Stimulated activated CD4-positive, alpha-beta T cell treated with anti-CD3 and anti-CD28 coated beads, TNF-alpha, amount 100 ng/mL, for 24 hours (primary cell): ENCODE data around the gene SMPX.
"Not testable (repeated sequence)": the region's sequence is repeated elsewhere in the genome, so short reads cannot be mapped to it uniquely, and the experiment has no call there.

ENCODE experiments used
- DNase-seq, 3 experiments: peaks; one replicate each; pipeline ENCODE4 v3.0.0-alpha.2; 2020; ENCODE audit warnings: low read depth in 3 of 3

SMPX gene

GRCh38 chrX:21757960-21758359 lies at the start of gene SMPX:
SMPX (minus strand) TSS chrX:21758116; CDS start chrX:21754290, 3,826 bp downstream.
- no peak for DNase-seq

- no peak for DNase-seq
These were observed 48.8 kb upstream of the SMPX start for GRCh38 chrX:21806691-21807090.

DNA sequence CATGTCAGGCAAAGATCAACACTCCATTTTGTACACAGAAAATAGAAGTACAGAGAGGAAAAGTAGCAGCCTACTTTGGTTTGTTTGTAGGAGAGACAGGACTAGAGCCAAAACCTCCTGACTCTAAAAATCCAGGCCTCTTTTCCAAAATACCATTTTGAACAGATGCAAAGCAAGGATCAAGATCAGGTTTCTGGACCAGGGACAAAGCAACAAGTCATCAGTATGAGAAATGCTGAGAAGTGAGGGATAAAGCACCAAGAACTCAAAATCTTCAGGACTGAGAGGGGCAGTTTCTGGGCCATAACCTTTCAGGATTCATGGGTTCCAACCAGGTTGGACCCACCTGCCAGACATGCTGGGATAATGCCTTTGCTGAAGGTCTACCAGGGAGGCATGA lies 44.9 kb upstream of the SMPX start:
- DNase-seq, result no peak

DNA sequence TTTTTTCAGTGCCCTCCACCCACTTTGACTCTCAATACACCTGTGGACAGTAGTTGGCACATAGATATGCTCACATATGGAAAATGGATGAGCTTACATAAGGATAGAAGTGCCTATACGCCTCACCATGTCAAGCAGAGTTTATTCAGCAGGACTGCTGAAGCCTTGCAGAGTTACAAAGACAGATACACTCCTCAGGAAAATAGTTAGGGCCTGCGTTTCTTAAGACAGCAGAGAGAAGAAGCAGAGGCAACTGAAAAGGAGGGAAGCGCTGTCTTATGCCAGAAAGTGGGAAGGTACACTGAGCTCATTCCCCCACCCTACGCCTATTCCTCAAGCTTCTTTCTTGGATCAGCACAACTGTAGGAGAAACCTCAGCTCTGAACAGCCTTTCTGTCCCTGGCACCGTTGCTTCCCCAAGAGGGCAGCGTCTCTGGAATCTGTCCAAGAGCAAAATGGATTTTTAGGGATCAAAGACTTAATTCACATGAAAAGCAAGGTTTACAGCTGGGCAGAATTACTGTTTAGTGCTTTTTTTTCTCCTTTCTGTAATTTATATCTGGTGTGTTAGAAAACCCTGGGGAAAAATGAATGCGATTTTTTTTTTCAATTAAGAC lies 44.2 kb upstream of the SMPX start:
- no peak for DNase-seq

- DNase-seq, result no peak
These were observed 42.4 kb upstream of the SMPX start for GRCh38 chrX:21800344-21800770.

GRCh38 chrX:21799767-21800166 lies 41.9 kb upstream of the SMPX start:
- no peak for DNase-seq

DNA sequence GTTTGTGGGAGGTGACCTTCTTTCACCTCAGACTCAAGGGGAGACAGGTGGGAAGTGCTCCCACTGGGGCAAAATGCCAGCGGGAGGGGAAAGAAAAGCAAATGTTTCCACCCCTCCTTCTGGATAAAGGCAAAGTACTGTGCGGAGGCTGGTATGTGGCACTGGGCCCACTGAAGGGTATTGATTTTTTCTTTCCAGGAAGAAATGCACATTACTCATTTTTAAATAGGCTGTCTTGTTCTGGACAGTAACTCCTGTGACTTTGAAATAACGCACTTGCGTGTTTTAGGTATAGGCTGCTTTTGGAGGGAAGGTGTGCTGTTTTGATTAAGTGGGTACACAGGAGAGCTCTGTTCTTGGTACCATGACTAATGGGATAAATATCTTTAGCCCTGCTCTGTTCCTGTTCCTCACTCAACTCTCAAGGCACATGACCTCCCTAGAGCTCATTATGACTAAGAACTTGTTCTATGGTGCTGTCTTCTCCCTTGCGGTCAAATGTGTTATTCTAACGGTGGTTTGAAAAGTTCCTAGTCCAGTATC lies 40.8 kb upstream of the SMPX start:
- no peak for DNase-seq

DNA sequence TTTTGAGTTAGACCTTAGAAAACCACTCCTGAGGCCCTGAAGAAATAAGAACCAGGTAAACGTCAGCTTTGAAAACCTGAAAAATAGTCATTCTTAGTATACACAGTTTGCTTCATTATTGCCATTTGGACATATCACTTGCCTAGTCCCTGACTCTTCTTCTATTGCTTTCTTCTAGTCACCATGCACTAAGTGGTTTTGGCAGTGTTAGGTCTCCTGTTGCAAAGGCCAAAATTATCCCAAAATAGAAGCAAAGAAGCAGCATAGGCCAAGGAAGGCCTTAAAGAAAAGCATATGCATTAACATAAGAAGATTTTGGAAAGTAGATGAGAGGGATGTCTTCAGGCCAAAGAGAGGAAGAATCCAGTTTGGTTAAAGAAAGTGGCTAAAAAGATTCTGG lies 24.1 kb upstream of the SMPX start:
- DNase-seq, result no peak

GRCh38 chrX:21781525-21781924 lies 23.6 kb upstream of the SMPX start:
- no peak for DNase-seq

- no peak for DNase-seq
These were observed 21.2 kb upstream of the SMPX start for GRCh38 chrX:21779095-21779494.

GRCh38 chrX:21778236-21778635 lies 20.3 kb upstream of the SMPX start:
- no peak for DNase-seq

DNA sequence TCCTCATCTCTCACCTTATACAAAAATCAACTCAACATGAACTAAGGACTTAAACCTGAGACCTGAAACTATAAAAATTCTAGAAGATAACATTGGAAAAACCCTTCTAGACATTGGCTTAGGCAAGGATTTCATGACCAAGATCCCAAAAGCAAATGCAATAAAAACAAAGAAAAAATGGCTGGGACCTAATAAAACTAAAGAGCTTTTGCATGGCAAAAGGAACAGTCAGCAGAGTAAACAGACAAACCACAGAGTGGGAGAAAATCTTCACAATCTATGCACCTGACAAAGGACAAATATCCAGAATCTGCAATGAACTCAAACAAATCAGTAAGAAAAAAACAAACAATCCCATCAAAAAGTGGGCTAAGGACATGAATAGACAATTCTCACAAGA lies 17.2 kb upstream of the SMPX start:
- not testable (repeated sequence) for DNase-seq

- DNase-seq, result not testable (repeated sequence)
These were observed 15.1 kb upstream of the SMPX start for GRCh38 chrX:21773036-21773435.

DNA sequence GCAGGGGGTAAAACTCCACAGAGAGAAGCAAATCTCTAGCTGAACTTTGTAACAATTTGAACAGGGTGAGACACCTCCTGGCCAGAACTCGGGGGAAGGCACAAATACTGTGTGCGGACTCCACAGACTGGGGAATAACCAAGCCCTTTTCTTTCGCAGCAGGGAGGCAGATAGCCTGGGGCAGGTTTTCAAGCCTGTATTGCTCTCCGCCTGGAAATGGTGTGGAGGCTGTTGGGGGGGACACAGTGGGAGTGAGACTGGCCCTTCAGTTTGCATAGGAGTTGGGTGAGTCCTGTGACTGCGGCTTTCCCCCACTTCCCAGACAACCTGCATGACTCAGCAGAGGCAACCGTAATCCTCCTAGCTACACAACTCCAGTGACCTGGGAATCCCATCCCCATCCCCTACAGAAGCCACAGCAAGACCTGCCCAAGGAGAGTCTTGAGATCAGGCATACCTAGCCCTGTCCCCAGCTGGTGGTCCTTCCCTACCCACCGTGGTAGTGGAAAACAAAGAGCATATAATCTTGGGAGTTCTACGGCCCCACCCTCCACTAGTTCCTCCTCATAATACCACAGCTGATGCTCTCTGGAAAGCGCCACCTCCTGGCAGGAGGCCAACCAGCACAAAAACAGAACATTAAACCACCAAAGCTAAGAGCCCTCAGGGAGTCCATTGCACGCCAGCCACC lies 12.9 kb upstream of the SMPX start:
- DNase-seq, result no peak

DNA sequence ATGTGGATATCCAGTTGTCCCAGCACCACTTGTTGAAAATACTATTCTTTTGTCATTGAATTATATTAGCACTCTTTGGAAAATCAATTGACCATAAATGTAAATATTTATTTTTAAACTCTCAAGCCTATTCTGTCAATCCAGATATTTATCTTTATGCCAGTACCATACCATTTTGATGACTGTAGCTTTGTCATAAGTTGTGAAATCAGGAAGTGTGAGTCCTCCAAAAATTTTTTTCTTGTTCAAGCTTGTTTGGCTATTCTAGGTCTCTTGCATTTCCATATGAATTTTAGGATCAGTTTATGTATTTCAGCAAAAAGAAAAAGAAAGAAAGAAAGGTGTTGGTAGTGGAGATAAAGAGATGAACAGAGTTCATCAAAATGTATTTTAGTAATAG lies 8.2 kb upstream of the SMPX start:
- no peak for DNase-seq

DNA sequence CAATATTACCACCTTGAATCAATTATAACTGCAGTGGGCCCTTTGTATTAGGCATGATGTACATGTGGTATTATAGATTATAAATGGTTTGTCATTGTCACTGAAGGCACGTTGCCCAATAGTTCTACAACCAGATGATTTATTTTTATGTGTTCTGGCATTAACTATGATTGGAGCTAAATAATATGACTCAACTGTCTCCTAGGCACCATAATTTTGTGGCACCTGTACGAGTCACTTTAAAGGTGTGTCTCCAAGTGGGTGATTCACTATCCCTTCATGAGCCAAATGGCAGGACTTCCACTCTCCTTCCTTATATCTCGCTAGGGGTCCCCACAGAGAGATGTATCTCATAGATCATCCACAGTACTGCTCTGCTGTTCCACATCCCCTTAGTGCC lies 6.1 kb upstream of the SMPX start:
- no peak for DNase-seq

- no peak for DNase-seq
These were observed 572 bp upstream of the SMPX start for GRCh38 chrX:21758488-21758887.

DNA sequence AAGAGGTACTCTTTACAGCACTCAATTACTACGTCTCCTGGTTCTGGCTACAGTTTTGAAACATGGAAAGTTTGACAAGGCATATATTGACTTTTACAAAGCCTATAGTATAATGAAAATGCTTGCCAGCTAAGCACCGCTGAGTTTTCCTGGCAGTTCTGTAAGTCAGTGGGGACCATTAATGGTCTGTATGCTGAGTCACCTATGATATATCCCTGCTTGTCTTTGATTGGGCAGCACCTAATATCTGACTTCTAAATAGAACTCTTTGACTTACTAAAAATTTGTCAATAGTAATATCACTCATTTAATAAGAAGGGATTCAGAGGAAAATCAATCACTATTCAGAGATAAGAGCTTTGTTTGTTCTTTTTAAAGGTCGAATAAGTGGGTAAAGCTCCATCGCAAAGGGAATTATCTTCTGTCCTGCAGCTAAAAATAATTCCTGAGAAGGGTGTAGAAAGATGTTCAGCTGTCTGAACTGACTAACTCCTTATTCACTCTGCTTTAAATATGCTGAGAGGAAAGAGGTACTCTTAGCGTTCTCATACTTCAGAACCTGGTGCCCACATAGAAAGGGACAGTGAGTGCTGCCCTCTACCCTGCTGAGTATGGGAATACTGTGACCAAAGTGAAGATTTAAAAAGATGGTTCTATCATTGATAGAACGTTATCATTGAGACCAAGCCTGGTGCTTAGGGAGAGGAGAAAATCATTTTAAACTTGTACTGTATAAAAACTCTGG lies 959 bp downstream of the SMPX start:
- DNase-seq, result no peak

GRCh38 chrX:21749924-21750323 lies 8.0 kb downstream of the SMPX start:
- no peak for DNase-seq

DNA sequence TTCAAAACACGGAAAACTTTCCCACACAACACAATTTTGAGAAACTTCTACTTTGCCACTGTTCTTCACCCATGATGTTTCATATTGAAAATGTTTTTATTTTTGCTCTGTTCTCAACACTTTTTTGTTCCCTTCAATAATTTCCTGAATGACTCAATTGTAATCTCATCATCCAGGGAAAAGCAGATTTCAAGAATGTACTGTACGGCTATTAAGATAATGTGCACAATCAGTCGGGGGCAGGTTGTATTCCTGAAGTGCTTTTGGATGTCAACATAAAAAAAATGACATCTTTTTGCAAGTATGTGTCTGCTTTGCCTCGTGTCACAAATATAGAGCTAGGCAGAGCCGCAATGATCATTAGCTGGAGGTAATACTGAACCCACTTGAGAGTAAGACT lies 9.7 kb downstream of the SMPX start:
- DNase-seq, result no peak

DNA sequence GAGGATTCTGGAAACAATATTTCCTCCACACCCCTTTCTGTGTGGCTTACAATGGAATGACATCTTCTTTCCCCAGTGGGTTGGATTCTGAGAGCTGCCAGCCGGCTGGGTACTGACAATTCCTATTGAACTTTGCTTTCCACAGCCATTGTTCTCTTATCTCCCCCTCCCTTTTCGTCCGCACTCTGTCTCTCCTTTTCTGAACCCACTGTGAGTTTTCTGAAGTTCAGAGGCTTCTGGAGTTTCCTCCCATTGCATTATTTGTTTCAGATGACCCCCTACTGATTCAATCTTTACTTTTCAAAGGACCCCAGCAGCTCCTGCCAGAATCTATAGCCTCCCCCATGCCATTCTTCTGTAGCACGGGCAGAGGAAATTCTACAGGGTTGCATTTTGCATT lies 10.4 kb downstream of the SMPX start:
- DNase-seq, result no peak

DNA sequence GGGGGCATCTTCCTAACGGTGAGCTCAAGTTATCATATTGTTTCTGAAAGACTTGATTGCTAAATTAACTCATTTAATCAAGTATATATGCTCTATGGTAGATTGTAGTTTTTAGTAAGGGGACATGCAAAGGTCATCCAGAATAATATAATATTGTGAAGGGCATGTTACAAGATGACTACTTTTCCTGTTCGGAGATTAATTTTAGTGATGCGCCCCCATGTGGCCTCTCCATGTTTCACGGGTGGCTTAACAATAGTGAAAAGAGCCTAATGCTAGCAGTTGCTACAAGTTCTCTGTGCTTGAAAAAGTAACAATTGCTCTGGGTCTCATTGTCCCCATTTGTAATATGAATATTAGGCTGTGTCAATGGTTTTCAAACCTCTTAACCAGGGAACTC lies 12.2 kb downstream of the SMPX start:
- peak; percentile 2 to 30 (median 17) for DNase-seq

- DNase-seq, result no peak
These were observed 13.2 kb downstream of the SMPX start for GRCh38 chrX:21744721-21745120.
